NCI-H2029 (cell line): Measurements from ENCODE around the gene OR2F1.

Experiments
- DNase-seq: peaks from one replicate; lab custom pipeline; 2025; lab: John Stamatoyannopoulos, UW

Gene OR2F1

GRCh38 chr7:143954135-143954534 lies 509 bp upstream of the OR2F1 start:
- no peak for DNase-seq

GRCh38 chr7:143958781-143959180 lies 4.1 kb downstream of the OR2F1 start:
- no peak for DNase-seq

GRCh38 chr7:143960813-143961610 lies 6.4 kb downstream of the OR2F1 start:
- DNase-seq: no peak

GRCh38 chr7:143965280-143965679 lies 10.6 kb downstream of the OR2F1 start:
- no peak for DNase-seq

GRCh38 chr7:143967398-143967797 lies 12.8 kb downstream of the OR2F1 start:
- no peak for DNase-seq

GRCh38 chr7:143973870-143974416 lies 19.3 kb downstream of the OR2F1 start:
- DNase-seq: no peak

GRCh38 chr7:143974459-143974858 lies 19.8 kb downstream of the OR2F1 start:
- no peak for DNase-seq

GRCh38 chr7:143975617-143976016 lies 21.0 kb downstream of the OR2F1 start:
- DNase-seq: no peak

- DNase-seq: no peak
These were observed 23.9 kb downstream of the OR2F1 start for GRCh38 chr7:143978585-143978984.

GRCh38 chr7:143979359-143979758 lies 24.7 kb downstream of the OR2F1 start:
- no peak for DNase-seq

- DNase-seq: no peak
These were observed 25.4 kb downstream of the OR2F1 start for GRCh38 chr7:143979998-143980397.

- no peak for DNase-seq
These were observed 26.3 kb downstream of the OR2F1 start for GRCh38 chr7:143980746-143981510.

- DNase-seq: no peak
These were observed 29.3 kb downstream of the OR2F1 start for GRCh38 chr7:143983960-143984359.

- DNase-seq: no peak
These were observed 32.9 kb downstream of the OR2F1 start for GRCh38 chr7:143987513-143987912.

GRCh38 chr7:143988976-143989745 lies 34.5 kb downstream of the OR2F1 start:
- no peak for DNase-seq

- DNase-seq: no peak
These were observed 38.0 kb downstream of the OR2F1 start for GRCh38 chr7:143992670-143993069.

- no peak for DNase-seq
These were observed 39.3 kb downstream of the OR2F1 start for GRCh38 chr7:143993924-143994323.

GRCh38 chr7:144000020-144000419 lies 45.4 kb downstream of the OR2F1 start, which contains the start of gene OR6B1:
Gene OR6B1 (plus strand): TSS chr7:144000320. CDS start chr7:144003997, 3,677 bp downstream.
- no peak for DNase-seq

- no peak for DNase-seq
These were observed 46.9 kb downstream of the OR2F1 start for GRCh38 chr7:144001543-144001942.

- DNase-seq: no peak
These were observed 50.1 kb downstream of the OR2F1 start for GRCh38 chr7:144004703-144005102.

- DNase-seq: no peak
These were observed 51.5 kb downstream of the OR2F1 start for GRCh38 chr7:144006029-144006691.

GRCh38 chr7:144006692-144007042 lies 52.0 kb downstream of the OR2F1 start:
- DNase-seq: no peak
